Keratinocyte (primary cell): ENCODE results near the gene CCZ1B. TPM values are rescaled to one million over a fixed set of nuclear protein-coding genes. Genes with fewer than 3 reads are reported as not detected.
"Not testable (repeated sequence)": the region's sequence is repeated elsewhere in the genome, so short reads cannot be mapped to it uniquely, and the experiment has no call there.

Source experiments
- DNase-seq: peaks from one replicate; pipeline ENCODE4 v3.0.0-alpha.2; 2011; ENCODE audit warnings: low read depth, missing footprints, low spot score
- FAIRE-seq: peaks from 2 replicates; lab custom pipeline; 2011; peaks lifted over from hg19 to GRCh38; lab: Jason Lieb, UNC
- H2AFZ ChIP-seq: 2 replicates; pipeline ENCODE4 v1.6.0; 2012; ENCODE audit warnings: low read length, control low read depth, inconsistent platforms; ENCODE audit not compliant: control insufficient read depth
- H3K27ac ChIP-seq: 2 replicates; pipeline ENCODE4 v1.5.1; 2011; ENCODE audit warnings: low read length; ENCODE audit not compliant: control insufficient read depth, insufficient read depth
- H3K27me3 ChIP-seq: 3 replicates; pipeline ENCODE4 v1.6.0; 2011; ENCODE audit warnings: low read length; ENCODE audit not compliant: control insufficient read depth, insufficient read depth; ENCODE audit errors: extremely low read depth
- H3K36me3 ChIP-seq, 2 experiments: 2 replicates in 1 of 2; 3 replicates in 1 of 2; pipeline ENCODE4 v1.5.1; 2011; ENCODE audit warnings: low read length in 2 of 2, mild to moderate bottlenecking in 1 of 2; ENCODE audit not compliant: control insufficient read depth in 2 of 2, insufficient read depth in 2 of 2; ENCODE audit errors: extremely low read depth in 1 of 2
- H3K4me1 ChIP-seq: 3 replicates; pipeline ENCODE4 v1.5.1; 2011; ENCODE audit warnings: low read length; ENCODE audit not compliant: control insufficient read depth, insufficient read depth; ENCODE audit errors: extremely low read depth
- H3K4me2 ChIP-seq: 3 replicates; pipeline ENCODE4 v1.6.0; 2011; ENCODE audit warnings: low read depth, low read length; ENCODE audit not compliant: control insufficient read depth, insufficient read depth; ENCODE audit errors: extremely low read depth
- H3K4me3 ChIP-seq, 3 experiments: fragments of 200-600 bp in 1 of 3; sonication (generic) in 1 of 3; 2 replicates in 2 of 3; 3 replicates in 1 of 3; pipeline ENCODE4 v1.5.1; 2011 to 2016; ENCODE audit warnings: low read length in 3 of 3, mild to moderate bottlenecking in 3 of 3, control low read depth in 2 of 3, inconsistent platforms in 1 of 3, low read depth in 1 of 3, mixed read lengths in 1 of 3, mixed run types in 1 of 3, moderate library complexity in 1 of 3; ENCODE audit not compliant: control insufficient read depth in 2 of 3, insufficient read depth in 2 of 3; ENCODE audit errors: extremely low read depth in 1 of 3
- H3K79me2 ChIP-seq: 2 replicates; pipeline ENCODE4 v1.6.0; 2012; ENCODE audit warnings: low read length; ENCODE audit not compliant: control insufficient read depth, insufficient read depth
- H3K9ac ChIP-seq: 3 replicates; pipeline ENCODE4 v1.6.0; 2011; ENCODE audit warnings: low read length; ENCODE audit not compliant: control insufficient read depth, insufficient read depth; ENCODE audit errors: extremely low read depth
- H3K9me1 ChIP-seq: 3 replicates; pipeline ENCODE4 v1.6.0; 2011; ENCODE audit warnings: low read length; ENCODE audit not compliant: control insufficient read depth, insufficient read depth; ENCODE audit errors: extremely low read depth
- H3K9me3 ChIP-seq: 2 replicates; pipeline ENCODE4 v1.5.1; 2012; ENCODE audit warnings: low read depth, low read length; ENCODE audit not compliant: control insufficient read depth
- H4K20me1 ChIP-seq: 3 replicates; pipeline ENCODE4 v1.6.0; 2011; ENCODE audit warnings: low read length; ENCODE audit not compliant: control insufficient read depth, insufficient read depth; ENCODE audit errors: extremely low read depth
- CTCF ChIP-seq, 3 experiments: IDR thresholded peaks in 1 of 3; conservative IDR thresholded peaks in 1 of 3; optimal IDR thresholded peaks in 1 of 3; 2 replicates in 2 of 3; 3 replicates in 1 of 3; pipeline versions ENCODE3 to v1.5.1; 2011; ENCODE audit warnings: low read length in 3 of 3, mild to moderate bottlenecking in 3 of 3, moderate library complexity in 2 of 3, control low read depth in 1 of 3, inconsistent platforms in 1 of 3; ENCODE audit not compliant: insufficient read depth in 2 of 3; ENCODE audit errors: extremely low read depth in 1 of 3
- dilution Hi-C: fragments of 300-500 bp; cut with MboI; formaldehyde crosslinking; loops from one replicate; pipeline ENCODE4 v1.7.0; 2020; ENCODE audit warnings: low sequenced_read_pairs; ENCODE audit not compliant: extremely low pct_ligation_motif_present
- polyA plus RNA-seq, 5 experiments: library from polyadenylated mRNA; depleted of rRNA in 3 of 5; stranded (reverse) in 3 of 5; stranded (forward) in 1 of 5; unstranded in 1 of 5; fragments of >200 nt; gene quantifications; 1 replicate in 1 of 5; 2 replicates in 3 of 5; 3 replicates in 1 of 5; pipeline versions ENCODE4 v1.2.1 to v1.2.3, GENCODE V29; 2011 to 2012; ENCODE audit warnings: missing spikeins in 2 of 5, low read depth in 1 of 5, low replicate concordance in 1 of 5

Gene CCZ1B
- polyA plus RNA-seq, 1 donor (not counting 4 experiments of a cell fraction or from before 2014, with no cell fraction given), result 42.7 TPM

DNA sequence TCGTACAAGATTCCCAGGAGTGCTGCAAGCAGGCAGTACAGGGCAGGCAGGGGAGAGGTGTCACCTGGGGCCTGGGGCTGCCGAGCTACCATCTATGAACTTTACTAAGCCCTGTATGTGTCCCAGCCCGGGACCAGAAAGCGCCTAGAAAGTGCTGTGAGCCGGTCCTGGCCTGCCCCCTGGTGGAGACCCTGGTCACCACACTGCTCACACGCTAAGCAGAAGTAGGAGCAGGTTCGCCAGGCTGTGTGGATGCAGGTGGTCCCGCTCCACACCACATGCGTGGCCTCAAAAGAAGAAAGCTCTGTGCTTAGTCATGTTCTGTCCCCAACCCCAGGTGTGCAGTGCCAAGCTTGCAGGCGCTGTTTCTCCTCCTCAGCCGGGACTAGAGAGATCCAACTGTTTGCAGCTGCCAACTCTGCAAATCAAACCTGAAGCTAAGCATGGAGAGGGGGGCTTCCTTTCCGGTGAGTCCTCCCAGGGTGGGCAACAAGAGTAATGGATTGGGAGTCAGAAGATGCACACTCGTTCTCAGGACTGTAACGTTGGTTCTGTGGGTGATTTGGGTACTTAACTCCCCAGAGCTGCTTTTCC lies 31.7 kb upstream of the CCZ1B start:
- H2AFZ ChIP-seq, H3K9me1 ChIP-seq, H3K4me1 ChIP-seq, H3K9me3 ChIP-seq, H3K36me3 ChIP-seq, FAIRE-seq, H3K9ac ChIP-seq, H3K27me3 ChIP-seq, H3K4me3 ChIP-seq, H3K27ac ChIP-seq, dilution Hi-C loops, H3K4me2 ChIP-seq, H4K20me1 ChIP-seq, H3K79me2 ChIP-seq: not testable (repeated sequence)
- DNase-seq, result peak; percentile 15
- TF ChIP-seq CTCF (optimal IDR thresholded peaks at IDR 0.05 in 1 of 3, IDR thresholded peaks at IDR 0.05 in 1 of 3, conservative IDR thresholded peaks at IDR 0.05 in 1 of 3; ENCODE audit: extremely low read depth in 1 of 3, insufficient read depth in 2 of 3, low read length in 3 of 3), result peak; percentile 29 to 66 (median 51)

GRCh38 chr7:6855563-6856131 lies 29.6 kb upstream of the CCZ1B start:
- H3K9me1 ChIP-seq, H3K27ac ChIP-seq, H2AFZ ChIP-seq, H3K9ac ChIP-seq, dilution Hi-C loops, DNase-seq, H3K4me1 ChIP-seq, H4K20me1 ChIP-seq, H3K36me3 ChIP-seq, H3K9me3 ChIP-seq, H3K79me2 ChIP-seq, H3K27me3 ChIP-seq, FAIRE-seq, H3K4me3 ChIP-seq: not testable (repeated sequence)
- peak overlapping the region; percentile 58 for H3K4me2 ChIP-seq

GRCh38 chr7:6854747-6855562 lies 28.9 kb upstream of the CCZ1B start:
- dilution Hi-C loops, FAIRE-seq, DNase-seq, H3K9me1 ChIP-seq, H3K4me1 ChIP-seq, H3K27me3 ChIP-seq, H3K79me2 ChIP-seq, H3K27ac ChIP-seq, H3K36me3 ChIP-seq, H3K9me3 ChIP-seq, H4K20me1 ChIP-seq: not testable (repeated sequence)
- Histone ChIP-seq H3K4me2 (peak overlapping the region; percentile 58), H3K4me3 (peak overlapping the region in 2 of 3 experiments; percentile 26 to 36), H3K9ac (peak overlapping the region; percentile 45), H2AFZ (peak overlapping the region; percentile 62)

GRCh38 chr7:6853681-6854080 lies 27.6 kb upstream of the CCZ1B start:
- dilution Hi-C loops, DNase-seq, FAIRE-seq, H3K4me3 ChIP-seq, H2AFZ ChIP-seq, H3K36me3 ChIP-seq, H3K4me2 ChIP-seq, H3K4me1 ChIP-seq, H3K27ac ChIP-seq, H3K27me3 ChIP-seq, H3K9ac ChIP-seq, H3K9me1 ChIP-seq, H3K79me2 ChIP-seq, H3K9me3 ChIP-seq, H4K20me1 ChIP-seq: not testable (repeated sequence)
